ENCODE data around the gene APBB3. TPM values are rescaled to one million over a fixed set of nuclear protein-coding genes. Genes with fewer than 3 reads are reported as not detected.

Gene APBB3
- total RNA-seq, 1 experiment from 2014 or later, result 25.1 TPM

DNA sequence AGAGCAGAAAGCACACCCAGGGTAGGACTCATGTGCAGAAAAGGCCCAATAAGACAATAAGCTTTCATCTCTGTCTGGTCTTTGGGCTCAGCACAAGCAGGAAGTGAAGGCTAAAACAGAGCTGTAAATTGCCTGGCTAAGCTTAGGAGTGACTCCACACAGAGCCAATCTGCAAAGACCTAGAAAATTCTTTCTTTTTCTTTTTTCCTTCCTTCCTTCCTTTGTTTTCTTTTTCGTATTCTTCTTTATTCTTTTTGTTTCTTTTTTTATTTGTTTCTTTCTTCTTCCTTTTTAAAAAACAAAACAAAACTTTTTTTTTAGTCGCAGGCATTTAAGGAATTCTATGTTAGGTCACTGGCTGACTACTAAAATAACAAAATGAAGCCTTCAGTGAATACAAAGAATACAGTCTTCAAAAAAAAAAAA, 12.4 kb upstream of the APBB3 start:
- H3K27me3 ChIP-seq (replicated peaks; ENCODE audit: control insufficient read depth, insufficient read depth, low read length), result no peaks in the 10 kb centered on the region
- H3K9me3 ChIP-seq, result no peaks in the 10 kb centered on the region; the same call in 1 of the 2 replicates
- intact Hi-C loops (cut with micrococcal nuclease; ENCODE audit: unreplicated experiment), result loop anchor here (5.0 kb wide), 1 partner anchor 61 kb away; the partner anchor contains the start of gene TMCO6
- H3K4me1 Mint-ChIP-seq (ENCODE audit: low read depth, unreplicated experiment), result peaks cover 19% of the 10 kb centered on the region
- no peak overlapping the region for H3K4me3 Mint-ChIP-seq (ENCODE audit: unreplicated experiment)
- H3K4me1 ChIP-seq, result peaks cover 7% of the 10 kb centered on the region
- POLR2A ChIA-PET, result interaction anchor here (0.9 kb wide), 1 partner anchor 13 kb away, joined by 3 read pairs; no protein-coding TSS in a partner anchor
- no peaks in the 10 kb centered on the region for H3K27me3 Mint-ChIP-seq (ENCODE audit: insufficient read depth, unreplicated experiment)
- CTCF ChIA-PET, result no interaction called here
- no peaks in the 10 kb centered on the region for H3K9me3 Mint-ChIP-seq (ENCODE audit: unreplicated experiment)
- peak overlapping the region; percentile 18 for H3K27ac Mint-ChIP-seq (ENCODE audit: unreplicated experiment)
- H3K36me3 ChIP-seq (ENCODE audit: control insufficient read depth, insufficient read depth, low read length), result no peaks in the 10 kb centered on the region
- no peaks in the 10 kb centered on the region for H3K36me3 Mint-ChIP-seq (ENCODE audit: insufficient read depth, unreplicated experiment)
- no peak for DNase-seq
- no TSS peak for BruUV-seq (replicated peaks)
- TF ChIP-seq, protein P1, sequence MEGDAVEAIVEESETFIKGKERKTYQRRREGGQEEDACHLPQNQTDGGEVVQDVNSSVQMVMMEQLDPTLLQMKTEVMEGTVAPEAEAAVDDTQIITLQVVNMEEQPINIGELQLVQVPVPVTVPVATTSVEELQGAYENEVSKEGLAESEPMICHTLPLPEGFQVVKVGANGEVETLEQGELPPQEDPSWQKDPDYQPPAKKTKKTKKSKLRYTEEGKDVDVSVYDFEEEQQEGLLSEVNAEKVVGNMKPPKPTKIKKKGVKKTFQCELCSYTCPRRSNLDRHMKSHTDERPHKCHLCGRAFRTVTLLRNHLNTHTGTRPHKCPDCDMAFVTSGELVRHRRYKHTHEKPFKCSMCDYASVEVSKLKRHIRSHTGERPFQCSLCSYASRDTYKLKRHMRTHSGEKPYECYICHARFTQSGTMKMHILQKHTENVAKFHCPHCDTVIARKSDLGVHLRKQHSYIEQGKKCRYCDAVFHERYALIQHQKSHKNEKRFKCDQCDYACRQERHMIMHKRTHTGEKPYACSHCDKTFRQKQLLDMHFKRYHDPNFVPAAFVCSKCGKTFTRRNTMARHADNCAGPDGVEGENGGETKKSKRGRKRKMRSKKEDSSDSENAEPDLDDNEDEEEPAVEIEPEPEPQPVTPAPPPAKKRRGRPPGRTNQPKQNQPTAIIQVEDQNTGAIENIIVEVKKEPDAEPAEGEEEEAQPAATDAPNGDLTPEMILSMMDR (IDR thresholded peaks at IDR 0.05; ENCODE audit: insufficient read depth in 1 of 2, low read depth in 1 of 2, low read length in 1 of 2, severe bottlenecking in 1 of 2, unreplicated experiment in 1 of 2), result no peak
- no peak overlapping the region for H3K4me3 ChIP-seq (ENCODE audit: low read depth, low read length)

DNA sequence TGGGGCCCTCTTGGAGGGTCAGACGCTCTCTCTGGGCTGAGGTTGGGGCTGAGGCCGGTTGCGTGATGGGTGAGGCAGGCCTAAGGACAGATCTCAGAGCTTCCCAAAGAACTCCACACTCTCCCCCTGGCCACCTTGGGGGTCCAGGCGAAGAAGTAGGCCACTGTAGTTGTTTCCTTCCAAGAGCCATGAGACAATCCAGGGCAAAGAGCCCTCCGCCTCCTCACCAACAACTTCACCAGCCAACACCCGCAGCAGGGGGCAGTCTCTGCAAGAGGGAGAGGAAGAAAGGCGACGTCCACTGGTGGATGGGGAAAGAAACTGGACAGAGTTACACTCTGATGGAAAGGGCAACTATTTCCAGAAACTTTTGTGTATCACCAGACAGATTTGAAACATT, 10.9 kb upstream of the APBB3 start:
- H3K9me3 ChIP-seq, result no peaks in the 10 kb centered on the region; the same call in 1 of the 2 replicates
- H3K4me1 ChIP-seq, result peaks cover 7% of the 10 kb centered on the region
- CTCF ChIA-PET, result interaction anchor here (0.6 kb wide), 1 partner anchor 71 kb away, joined by 4 read pairs; no protein-coding TSS in a partner anchor
- POLR2A ChIA-PET, result no interaction called here
- Mint-ChIP-seq H3K27ac (ENCODE audit: unreplicated experiment) (no peak overlapping the region), H3K4me1 (ENCODE audit: low read depth, unreplicated experiment) (peaks cover 19% of the 10 kb centered on the region), H3K36me3 (ENCODE audit: insufficient read depth, unreplicated experiment) (peaks cover under 1% of the 10 kb centered on the region), H3K4me3 (ENCODE audit: unreplicated experiment) (no peak overlapping the region), H3K27me3 (ENCODE audit: insufficient read depth, unreplicated experiment) (no peaks in the 10 kb centered on the region), H3K9me3 (ENCODE audit: unreplicated experiment) (no peaks in the 10 kb centered on the region)
- TF ChIP-seq, protein P1 (IDR thresholded peaks at IDR 0.05; ENCODE audit: insufficient read depth in 1 of 2, low read depth in 1 of 2, low read length in 1 of 2, severe bottlenecking in 1 of 2, unreplicated experiment in 1 of 2), result peak; percentile 31 to 39
- BruUV-seq (replicated peaks), result no TSS peak
- intact Hi-C loops (cut with micrococcal nuclease; ENCODE audit: unreplicated experiment), result loop anchor here (1.0 to 5.0 kb wide), 2 partner anchors 62 to 145 kb away; partner anchors contain the start of gene TMCO6
- H3K27me3 ChIP-seq (replicated peaks; ENCODE audit: control insufficient read depth, insufficient read depth, low read length), result no peaks in the 10 kb centered on the region
- no peaks in the 10 kb centered on the region for H3K36me3 ChIP-seq (ENCODE audit: control insufficient read depth, insufficient read depth, low read length)
- peak; percentile 60 to 61 for DNase-seq
- H3K4me3 ChIP-seq (ENCODE audit: low read depth, low read length), result no peak overlapping the region

DNA sequence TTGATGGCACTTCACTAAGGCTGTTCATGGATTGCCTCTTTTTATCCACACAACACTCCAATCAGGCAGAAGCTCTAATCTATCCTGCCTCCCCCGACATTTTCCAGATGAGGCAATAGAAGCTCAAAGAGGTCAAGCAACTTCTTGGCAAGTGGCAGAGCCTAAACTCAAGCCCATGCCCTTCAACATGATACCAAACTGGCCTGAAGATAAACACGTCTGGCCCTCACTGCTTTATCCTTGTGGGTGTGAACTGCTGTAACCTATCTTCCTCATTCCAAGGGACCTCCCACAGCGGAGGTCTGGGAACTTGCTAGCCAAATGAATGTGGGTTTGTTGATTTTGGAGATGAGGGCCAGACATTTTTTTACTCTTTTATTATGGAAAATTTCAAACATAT, 9.8 kb upstream of the APBB3 start:
- DNase-seq, result no peak
- Mint-ChIP-seq H3K36me3 (ENCODE audit: insufficient read depth, unreplicated experiment) (peaks cover 5% of the 10 kb centered on the region), H3K9me3 (ENCODE audit: unreplicated experiment) (no peaks in the 10 kb centered on the region), H3K4me3 (ENCODE audit: unreplicated experiment) (no peak overlapping the region), H3K27me3 (ENCODE audit: insufficient read depth, unreplicated experiment) (no peaks in the 10 kb centered on the region), H3K27ac (ENCODE audit: unreplicated experiment) (no peak overlapping the region), H3K4me1 (ENCODE audit: low read depth, unreplicated experiment) (peaks cover 19% of the 10 kb centered on the region)
- Histone ChIP-seq H3K4me3 (ENCODE audit: low read depth, low read length) (no peak overlapping the region), H3K27me3 (replicated peaks; ENCODE audit: control insufficient read depth, insufficient read depth, low read length) (no peaks in the 10 kb centered on the region), H3K4me1 (peaks cover 7% of the 10 kb centered on the region), H3K36me3 (ENCODE audit: control insufficient read depth, insufficient read depth, low read length) (no peaks in the 10 kb centered on the region), H3K9me3 (no peaks in the 10 kb centered on the region; the same call in 1 of the 2 replicates)
- intact Hi-C loops (cut with micrococcal nuclease; ENCODE audit: unreplicated experiment), result no loop called here
- CTCF ChIA-PET, result no interaction called here
- no TSS peak for BruUV-seq (replicated peaks)
- TF ChIP-seq, protein P1 (IDR thresholded peaks at IDR 0.05; ENCODE audit: insufficient read depth in 1 of 2, low read depth in 1 of 2, low read length in 1 of 2, severe bottlenecking in 1 of 2, unreplicated experiment in 1 of 2), result no peak
- POLR2A ChIA-PET, result interaction anchor here (0.8 kb wide), 1 partner anchor 16 kb away, joined by 3 read pairs; no protein-coding TSS in a partner anchor
